Measurements from ENCODE around the gene NUDT13. TPM values are rescaled to one million over a fixed set of nuclear protein-coding genes. Genes with fewer than 3 reads are reported as not detected.

Gene NUDT13
- total and polyA plus RNA-seq, 9 of the 15 experiments (the other 6 are each of a cell fraction or from before 2014, with no cell fraction given): 4.7 to 11.1 (median 5.6) TPM

GRCh38 chr10:73060738-73061635 lies 49.3 kb upstream of the NUDT13 start (continued):
- TF ChIP-seq, protein P1, sequence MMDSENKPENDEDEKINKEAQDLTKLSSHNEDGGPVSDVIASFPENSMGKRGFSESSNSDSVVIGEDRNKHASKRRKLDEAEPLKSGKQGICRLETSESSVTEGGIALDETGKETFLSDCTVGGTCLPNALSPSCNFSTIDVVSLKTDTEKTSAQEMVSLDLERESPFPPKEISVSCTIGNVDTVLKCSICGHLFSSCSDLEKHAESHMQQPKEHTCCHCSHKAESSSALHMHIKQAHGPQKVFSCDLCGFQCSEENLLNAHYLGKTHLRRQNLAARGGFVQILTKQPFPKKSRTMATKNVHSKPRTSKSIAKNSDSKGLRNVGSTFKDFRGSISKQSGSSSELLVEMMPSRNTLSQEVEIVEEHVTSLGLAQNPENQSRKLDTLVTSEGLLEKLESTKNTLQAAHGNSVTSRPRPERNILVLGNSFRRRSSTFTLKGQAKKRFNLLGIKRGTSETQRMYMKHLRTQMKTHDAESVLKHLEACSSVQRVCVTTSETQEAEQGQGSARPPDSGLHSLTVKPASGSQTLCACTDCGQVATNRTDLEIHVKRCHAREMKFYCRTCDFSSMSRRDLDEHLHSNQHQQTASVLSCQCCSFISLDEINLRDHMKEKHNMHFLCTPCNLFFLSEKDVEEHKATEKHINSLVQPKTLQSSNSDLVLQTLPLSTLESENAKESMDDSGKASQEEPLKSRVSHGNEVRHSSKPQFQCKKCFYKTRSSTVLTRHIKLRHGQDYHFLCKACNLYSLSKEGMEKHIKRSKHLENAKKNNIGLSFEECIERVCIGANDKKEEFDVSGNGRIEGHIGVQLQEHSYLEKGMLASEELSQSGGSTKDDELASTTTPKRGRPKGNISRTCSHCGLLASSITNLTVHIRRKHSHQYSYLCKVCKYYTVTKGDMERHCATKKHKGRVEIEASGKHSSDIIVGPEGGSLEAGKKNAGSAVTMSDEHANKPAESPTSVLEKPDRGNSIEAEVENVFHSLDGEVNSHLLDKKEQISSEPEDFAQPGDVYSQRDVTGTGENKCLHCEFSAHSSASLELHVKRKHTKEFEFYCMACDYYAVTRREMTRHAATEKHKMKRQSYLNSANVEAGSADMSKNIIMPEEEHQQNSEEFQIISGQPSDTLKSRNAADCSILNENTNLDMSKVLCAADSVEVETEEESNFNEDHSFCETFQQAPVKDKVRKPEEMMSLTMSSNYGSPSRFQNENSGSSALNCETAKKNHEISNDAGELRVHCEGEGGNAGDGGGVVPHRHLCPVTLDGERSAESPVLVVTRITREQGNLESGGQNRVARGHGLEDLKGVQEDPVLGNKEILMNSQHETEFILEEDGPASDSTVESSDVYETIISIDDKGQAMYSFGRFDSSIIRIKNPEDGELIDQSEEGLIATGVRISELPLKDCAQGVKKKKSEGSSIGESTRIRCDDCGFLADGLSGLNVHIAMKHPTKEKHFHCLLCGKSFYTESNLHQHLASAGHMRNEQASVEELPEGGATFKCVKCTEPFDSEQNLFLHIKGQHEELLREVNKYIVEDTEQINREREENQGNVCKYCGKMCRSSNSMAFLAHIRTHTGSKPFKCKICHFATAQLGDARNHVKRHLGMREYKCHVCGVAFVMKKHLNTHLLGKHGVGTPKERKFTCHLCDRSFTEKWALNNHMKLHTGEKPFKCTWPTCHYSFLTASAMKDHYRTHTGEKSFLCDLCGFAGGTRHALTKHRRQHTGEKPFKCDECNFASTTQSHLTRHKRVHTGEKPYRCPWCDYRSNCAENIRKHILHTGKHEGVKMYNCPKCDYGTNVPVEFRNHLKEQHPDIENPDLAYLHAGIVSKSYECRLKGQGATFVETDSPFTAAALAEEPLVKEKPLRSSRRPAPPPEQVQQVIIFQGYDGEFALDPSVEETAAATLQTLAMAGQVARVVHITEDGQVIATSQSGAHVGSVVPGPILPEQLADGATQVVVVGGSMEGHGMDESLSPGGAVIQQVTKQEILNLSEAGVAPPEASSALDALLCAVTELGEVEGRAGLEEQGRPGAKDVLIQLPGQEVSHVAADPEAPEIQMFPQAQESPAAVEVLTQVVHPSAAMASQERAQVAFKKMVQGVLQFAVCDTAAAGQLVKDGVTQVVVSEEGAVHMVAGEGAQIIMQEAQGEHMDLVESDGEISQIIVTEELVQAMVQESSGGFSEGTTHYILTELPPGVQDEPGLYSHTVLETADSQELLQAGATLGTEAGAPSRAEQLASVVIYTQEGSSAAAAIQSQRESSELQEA (IDR thresholded peaks at IDR 0.05; ENCODE audit: low read depth): no peak
- no peak for TF ChIP-seq HNRNPK (IDR thresholded peaks at IDR 0.05; ENCODE audit: low read depth, low read length, poor library complexity, severe bottlenecking)
- TF ChIP-seq ZNF398 (CRISPR knock-in tag; IDR thresholded peaks at IDR 0.05): no peak
- peak; percentile 78 for TF ChIP-seq MEIS2 (IDR thresholded peaks at IDR 0.05; ENCODE audit: partially characterized antibody)
- TF ChIP-seq BRD9 (IDR thresholded peaks at IDR 0.05; ENCODE audit: low read depth, partially characterized antibody): no peak
- no peak for TF ChIP-seq NEUROD1 (IDR thresholded peaks at IDR 0.05; ENCODE audit: borderline replicate concordance, low read depth, low read length, partially characterized antibody)
- TF ChIP-seq, protein P2, sequence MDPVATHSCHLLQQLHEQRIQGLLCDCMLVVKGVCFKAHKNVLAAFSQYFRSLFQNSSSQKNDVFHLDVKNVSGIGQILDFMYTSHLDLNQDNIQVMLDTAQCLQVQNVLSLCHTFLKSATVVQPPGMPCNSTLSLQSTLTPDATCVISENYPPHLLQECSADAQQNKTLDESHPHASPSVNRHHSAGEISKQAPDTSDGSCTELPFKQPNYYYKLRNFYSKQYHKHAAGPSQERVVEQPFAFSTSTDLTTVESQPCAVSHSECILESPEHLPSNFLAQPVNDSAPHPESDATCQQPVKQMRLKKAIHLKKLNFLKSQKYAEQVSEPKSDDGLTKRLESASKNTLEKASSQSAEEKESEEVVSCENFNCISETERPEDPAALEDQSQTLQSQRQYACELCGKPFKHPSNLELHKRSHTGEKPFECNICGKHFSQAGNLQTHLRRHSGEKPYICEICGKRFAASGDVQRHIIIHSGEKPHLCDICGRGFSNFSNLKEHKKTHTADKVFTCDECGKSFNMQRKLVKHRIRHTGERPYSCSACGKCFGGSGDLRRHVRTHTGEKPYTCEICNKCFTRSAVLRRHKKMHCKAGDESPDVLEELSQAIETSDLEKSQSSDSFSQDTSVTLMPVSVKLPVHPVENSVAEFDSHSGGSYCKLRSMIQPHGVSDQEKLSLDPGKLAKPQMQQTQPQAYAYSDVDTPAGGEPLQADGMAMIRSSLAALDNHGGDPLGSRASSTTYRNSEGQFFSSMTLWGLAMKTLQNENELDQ (CRISPR knock-in tag; IDR thresholded peaks at IDR 0.05; ENCODE audit: borderline replicate concordance): no peak
- TF ChIP-seq PKNOX1 (IDR thresholded peaks at IDR 0.05): 0 out of 2 replicates have a peak, but pooled peaks have one; percentile 13
- no peak for TF ChIP-seq CEBPG (CRISPR knock-in tag; IDR thresholded peaks at IDR 0.05)
- TF ChIP-seq CEBPG (tag; conservative IDR thresholded peaks at IDR 0.05 in 1 of 2, IDR thresholded peaks at IDR 0.05 in 1 of 2): no peak
- TF ChIP-seq HES1 (IDR thresholded peaks at IDR 0.05; ENCODE audit: low read depth): no peak

Measured in K562 (cell line).